Measurements from ENCODE around the gene CA4.
A peak's percentile ranks its signal among the peaks of the same experiment; 100 is the strongest.
"Not testable (repeated sequence)": the region's sequence is repeated elsewhere in the genome, so short reads cannot be mapped to it uniquely, and the experiment has no call there.

Gene CA4

GRCh38 chr17:60149691-60150582, at the start of gene CA4:
Gene CA4, plus strand, starts transcription at chr17:60149973. Its CDS starts 62 bp downstream, at chr17:60150035.
- no peak for DNase-seq (ENCODE audit: low read depth)

- not testable (repeated sequence) for DNase-seq (ENCODE audit: low read depth)
Measured at GRCh38 chr17:60100577-60100976, 49.2 kb upstream of the CA4 start.

GRCh38 chr17:60102015-60102631, 47.6 kb upstream of the CA4 start:
- not testable (repeated sequence) for DNase-seq (ENCODE audit: low read depth)

GRCh38 chr17:60102632-60103096, 47.1 kb upstream of the CA4 start:
- DNase-seq (ENCODE audit: low read depth): peak; percentile 39

- DNase-seq (ENCODE audit: low read depth): no peak
Measured at GRCh38 chr17:60103957-60104356, 45.8 kb upstream of the CA4 start.

GRCh38 chr17:60106340-60107059, 43.3 kb upstream of the CA4 start:
- no peak for DNase-seq (ENCODE audit: low read depth)

- no peak for DNase-seq (ENCODE audit: low read depth)
Measured at GRCh38 chr17:60107526-60108257, 42.1 kb upstream of the CA4 start.

GRCh38 chr17:60108309-60108708, 41.5 kb upstream of the CA4 start:
- not testable (repeated sequence) for DNase-seq (ENCODE audit: low read depth)

- no peak for DNase-seq (ENCODE audit: low read depth)
Measured at GRCh38 chr17:60108712-60109111, 41.1 kb upstream of the CA4 start.

- no peak for DNase-seq (ENCODE audit: low read depth)
Measured at GRCh38 chr17:60109161-60109560, 40.6 kb upstream of the CA4 start.

GRCh38 chr17:60110586-60110985, 39.2 kb upstream of the CA4 start:
- DNase-seq (ENCODE audit: low read depth): no peak

- not testable (repeated sequence) for DNase-seq (ENCODE audit: low read depth)
Measured at GRCh38 chr17:60111661-60112060, 38.1 kb upstream of the CA4 start.

- not testable (repeated sequence) for DNase-seq (ENCODE audit: low read depth)
Measured at GRCh38 chr17:60115364-60115763, 34.4 kb upstream of the CA4 start.

- not testable (repeated sequence) for DNase-seq (ENCODE audit: low read depth)
Measured at GRCh38 chr17:60116196-60116595, 33.6 kb upstream of the CA4 start.

GRCh38 chr17:60119162-60119561, 30.6 kb upstream of the CA4 start:
- DNase-seq (ENCODE audit: low read depth): not testable (repeated sequence)

GRCh38 chr17:60119807-60120748, 29.7 kb upstream of the CA4 start:
- DNase-seq (ENCODE audit: low read depth): not testable (repeated sequence)

GRCh38 chr17:60127068-60128064, 22.4 kb upstream of the CA4 start:
- no peak for DNase-seq (ENCODE audit: low read depth)

- DNase-seq (ENCODE audit: low read depth): no peak
Measured at GRCh38 chr17:60128171-60128859, 21.5 kb upstream of the CA4 start.

GRCh38 chr17:60129164-60129563, 20.6 kb upstream of the CA4 start:
- DNase-seq (ENCODE audit: low read depth): no peak
